C4-2B (cell line): ENCODE data around the gene FRMD4B.

Source experiments
- H3K27ac ChIP-seq: fragments of 450-650 bp; 2 replicates; pipeline ENCODE4 v1.5.1; 2017
- ZFX ChIP-seq: fragments of 450-650 bp; IDR thresholded peaks from 2 replicates; pipeline ENCODE4 v1.6.1; 2017
- TF ChIP-seq, protein P1 (sequence below): fragments of 450-650 bp; conservative IDR thresholded peaks from 2 replicates; pipeline ENCODE4 v1.5.1; 2017; ENCODE audit warnings: mild to moderate bottlenecking

The FRMD4B gene

DNA sequence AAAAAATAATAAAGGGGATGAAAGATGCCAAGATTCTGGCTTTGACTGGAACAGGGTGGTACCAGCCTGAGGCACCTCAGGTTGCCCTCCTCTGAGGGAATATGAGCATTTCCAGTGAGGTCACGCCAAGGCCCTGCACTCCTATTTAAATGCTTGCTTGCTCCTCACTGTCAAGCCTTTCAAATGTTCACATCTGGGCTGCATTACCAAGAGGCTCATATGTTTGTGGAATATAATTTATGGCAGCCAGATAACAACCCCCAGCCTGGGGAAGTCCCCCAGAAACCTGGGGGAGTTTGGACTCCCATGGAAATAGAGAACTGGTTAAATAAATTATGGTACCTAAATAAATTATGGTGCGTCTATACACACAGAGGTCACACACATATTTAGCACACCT lies 88.4 kb downstream of the FRMD4B start:
- TF ChIP-seq, protein P1, sequence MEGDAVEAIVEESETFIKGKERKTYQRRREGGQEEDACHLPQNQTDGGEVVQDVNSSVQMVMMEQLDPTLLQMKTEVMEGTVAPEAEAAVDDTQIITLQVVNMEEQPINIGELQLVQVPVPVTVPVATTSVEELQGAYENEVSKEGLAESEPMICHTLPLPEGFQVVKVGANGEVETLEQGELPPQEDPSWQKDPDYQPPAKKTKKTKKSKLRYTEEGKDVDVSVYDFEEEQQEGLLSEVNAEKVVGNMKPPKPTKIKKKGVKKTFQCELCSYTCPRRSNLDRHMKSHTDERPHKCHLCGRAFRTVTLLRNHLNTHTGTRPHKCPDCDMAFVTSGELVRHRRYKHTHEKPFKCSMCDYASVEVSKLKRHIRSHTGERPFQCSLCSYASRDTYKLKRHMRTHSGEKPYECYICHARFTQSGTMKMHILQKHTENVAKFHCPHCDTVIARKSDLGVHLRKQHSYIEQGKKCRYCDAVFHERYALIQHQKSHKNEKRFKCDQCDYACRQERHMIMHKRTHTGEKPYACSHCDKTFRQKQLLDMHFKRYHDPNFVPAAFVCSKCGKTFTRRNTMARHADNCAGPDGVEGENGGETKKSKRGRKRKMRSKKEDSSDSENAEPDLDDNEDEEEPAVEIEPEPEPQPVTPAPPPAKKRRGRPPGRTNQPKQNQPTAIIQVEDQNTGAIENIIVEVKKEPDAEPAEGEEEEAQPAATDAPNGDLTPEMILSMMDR = no peak
- no peak for TF ChIP-seq ZFX
- H3K27ac ChIP-seq = no peak overlapping the region

DNA sequence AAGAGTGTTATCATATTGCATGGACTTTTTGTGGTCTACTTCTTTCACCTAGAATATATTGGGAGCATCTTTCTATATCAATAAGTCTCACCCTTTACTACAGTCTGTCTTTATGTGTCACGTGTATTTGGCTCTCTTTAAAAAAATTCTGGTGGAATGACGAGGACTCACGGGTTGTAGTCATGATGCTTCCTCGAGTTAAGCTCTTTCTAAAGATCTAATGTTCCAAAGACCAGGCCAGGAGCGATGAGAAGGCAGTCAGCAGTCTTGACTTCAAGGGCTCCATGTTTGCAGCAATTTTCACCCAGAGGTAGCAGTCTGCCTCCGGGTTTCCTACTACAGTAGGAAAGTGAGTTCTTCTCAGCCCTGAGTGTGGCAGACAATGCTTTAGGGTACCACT lies 88.9 kb downstream of the FRMD4B start:
- TF ChIP-seq ZFX = no peak
- TF ChIP-seq, protein P1 = no peak
- H3K27ac ChIP-seq = no peak overlapping the region

- no peak for TF ChIP-seq ZFX
- TF ChIP-seq, protein P1 = no peak
- peak overlapping the region; percentile 36; the same call in 1 of the 2 replicates for H3K27ac ChIP-seq
Measured at GRCh38 chr3:69294014-69294766, 91.7 kb downstream of the FRMD4B start.

- H3K27ac ChIP-seq = no peak overlapping the region
- TF ChIP-seq, protein P1 = no peak
- no peak for TF ChIP-seq ZFX
Measured at GRCh38 chr3:69292959-69293574, 92.8 kb downstream of the FRMD4B start.

DNA sequence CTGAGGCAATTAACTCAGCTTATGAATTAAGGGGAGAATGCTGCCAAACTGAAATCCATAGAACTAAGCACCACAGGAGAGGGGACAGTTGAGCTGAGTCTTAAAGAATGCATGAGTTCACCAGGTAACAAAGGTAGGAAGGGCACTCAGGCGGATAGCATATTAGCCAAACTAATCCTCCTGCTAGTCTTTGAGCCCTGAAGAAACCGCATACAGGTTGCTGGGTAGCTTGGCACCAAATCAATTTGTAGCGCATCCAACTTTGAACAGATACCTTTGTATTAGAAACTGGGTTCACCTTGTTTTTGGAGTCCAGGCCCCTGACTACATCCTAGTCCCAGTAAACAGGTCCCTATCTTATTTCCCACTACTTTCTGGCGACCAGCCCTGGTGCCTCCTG lies 93.7 kb downstream of the FRMD4B start:
- no peak overlapping the region for H3K27ac ChIP-seq
- TF ChIP-seq, protein P1 = no peak
- TF ChIP-seq ZFX = no peak

DNA sequence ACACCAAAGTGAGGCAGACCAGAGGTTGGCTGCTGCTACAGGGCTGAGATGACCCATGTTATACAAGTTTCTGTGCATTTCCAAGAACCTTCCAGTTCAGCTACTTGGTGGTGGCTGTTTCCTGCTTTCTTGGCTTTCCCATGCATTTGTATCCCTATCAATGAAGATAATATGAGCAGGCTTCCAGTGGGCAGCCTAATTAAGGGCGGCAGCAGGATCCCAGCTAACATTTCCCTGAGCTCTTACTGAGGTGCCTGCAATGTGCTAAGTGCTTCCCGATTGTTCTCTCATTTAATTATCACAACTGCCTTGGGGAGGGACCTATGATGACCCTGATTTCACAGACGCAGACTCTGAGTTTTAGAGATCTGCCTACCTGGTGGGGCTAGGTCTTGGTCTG lies 95.5 kb downstream of the FRMD4B start:
- no peak for TF ChIP-seq ZFX
- TF ChIP-seq, protein P1 = no peak
- H3K27ac ChIP-seq = no peak overlapping the region

DNA sequence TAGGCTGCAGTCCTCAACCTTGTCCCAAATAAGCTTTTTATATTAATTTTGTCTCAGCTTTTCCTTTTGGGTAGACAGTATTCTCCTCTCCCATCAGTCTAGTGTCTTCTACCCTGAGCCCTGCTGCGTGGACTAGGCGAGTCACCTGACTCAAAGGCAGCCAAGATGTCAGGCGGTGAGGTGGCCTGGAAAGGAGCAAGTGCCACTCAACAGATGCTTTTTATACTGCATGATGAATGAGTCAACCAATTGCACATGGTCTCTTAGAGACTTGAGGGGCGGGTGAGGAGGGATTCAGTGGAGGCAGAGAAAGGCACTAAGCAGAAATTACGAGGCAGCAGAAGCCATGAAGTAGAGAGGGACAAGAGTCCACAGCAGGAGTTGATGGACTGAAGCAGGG lies 95.9 kb downstream of the FRMD4B start:
- H3K27ac ChIP-seq = no peak overlapping the region
- TF ChIP-seq, protein P1 = no peak
- TF ChIP-seq ZFX = no peak
